Endothelial cell of umbilical vein (primary cell): Measurements from ENCODE around the gene CAV2. TPM values are rescaled to one million over a fixed set of nuclear protein-coding genes. Genes with fewer than 3 reads are reported as not detected.

Experiments
- Bru-seq: library from RNA; stranded (reverse); fragments of 400-500 nt; gene quantifications from one replicate; lab custom pipeline; 2021; lab: Mats Ljungman, UMichigan
- BruChase-seq, 2 experiments: library from RNA; stranded (reverse); fragments of 400-500 nt; gene quantifications; one replicate each; lab custom pipeline; 2021; lab: Mats Ljungman, UMichigan
- BruUV-seq: library from RNA; stranded (reverse); fragments of 400-500 nt; replicated peaks from 2 replicates; lab custom pipeline; 2021; lab: Mats Ljungman, UMichigan
- CTCF ChIA-PET: fragments of 300-600, 350-600 bp; sonication (Branson Sonifier 250); formaldehyde crosslinking; loops from one replicate; lab custom pipeline; 2021; ENCODE audit warnings: antibody characterized with exemption, inconsistent platforms; lab: Charles Lee
- POLR2A ChIA-PET: fragments of 300-600, 350-600 bp; sonication (Branson Sonifier 250); formaldehyde crosslinking; loops from one replicate; lab custom pipeline; 2021; ENCODE audit warnings: antibody characterized with exemption, inconsistent platforms; lab: Charles Lee
- DNase-seq: peaks from one replicate; pipeline ENCODE4 v3.0.0-alpha.2; 2011; ENCODE audit warnings: low read depth, low spot score
- FAIRE-seq: peaks from 2 replicates; lab custom pipeline; 2011; peaks lifted over from hg19 to GRCh38; lab: Jason Lieb, UNC
- H2AFZ ChIP-seq: 2 replicates; pipeline ENCODE4 v1.6.0; 2012; ENCODE audit warnings: low read depth, low read length, control low read depth, inconsistent platforms
- H3K27ac ChIP-seq: 2 replicates; pipeline ENCODE4 v1.5.1; 2011; ENCODE audit warnings: low read depth, mild to moderate bottlenecking, control low read depth, low read length, moderate library complexity; ENCODE audit not compliant: insufficient read depth
- H3K27me3 ChIP-seq, 2 experiments: 2 replicates each; pipeline versions ENCODE4 v1.6.0 to v1.6.1; 2011; ENCODE audit warnings: low read length in 2 of 2, mixed read lengths in 1 of 2; ENCODE audit not compliant: control insufficient read depth in 2 of 2, insufficient read depth in 2 of 2
- H3K36me3 ChIP-seq, 2 experiments: 2 replicates in 1 of 2; 3 replicates in 1 of 2; pipeline ENCODE4 v1.5.1; 2011; ENCODE audit warnings: low read length in 2 of 2, mild to moderate bottlenecking in 1 of 2, moderate library complexity in 1 of 2; ENCODE audit not compliant: control insufficient read depth in 2 of 2, insufficient read depth in 2 of 2; ENCODE audit errors: extremely low read depth in 1 of 2
- H3K4me1 ChIP-seq: 3 replicates; pipeline ENCODE4 v1.5.1; 2011; ENCODE audit warnings: mild to moderate bottlenecking, low read length; ENCODE audit not compliant: control insufficient read depth, insufficient read depth; ENCODE audit errors: extremely low read depth
- H3K4me2 ChIP-seq: 2 replicates; pipeline ENCODE4 v1.6.1; 2011; ENCODE audit warnings: low read length, control low read depth, mixed read lengths; ENCODE audit not compliant: insufficient read depth
- H3K4me3 ChIP-seq, 3 experiments: fragments of 200-600 bp in 1 of 3; sonication (generic), shearing (Covaris generic) in 1 of 3; replicated peaks in 1 of 3; 2 replicates each; pipeline ENCODE4 v1.5.1; 2011 to 2016; ENCODE audit warnings: control low read depth in 3 of 3, low read length in 3 of 3, mild to moderate bottlenecking in 2 of 3, inconsistent platforms in 1 of 3, low read depth in 1 of 3, moderate library complexity in 1 of 3; ENCODE audit not compliant: insufficient read depth in 1 of 3
- H3K79me2 ChIP-seq: 2 replicates; pipeline ENCODE4 v1.6.0; 2012; ENCODE audit warnings: low read length, inconsistent platforms; ENCODE audit not compliant: control insufficient read depth, insufficient read depth
- H3K9ac ChIP-seq: replicated peaks from 2 replicates; pipeline ENCODE3; 2011; ENCODE audit warnings: low read length, control low read depth; ENCODE audit not compliant: insufficient read depth; ENCODE audit errors: extremely low read depth
- H3K9me1 ChIP-seq: replicated peaks from 3 replicates; pipeline ENCODE4 v1.6.0; 2011; ENCODE audit warnings: mild to moderate bottlenecking, low read length; ENCODE audit not compliant: control insufficient read depth, insufficient read depth; ENCODE audit errors: extremely low read depth
- H3K9me3 ChIP-seq: replicated peaks from 2 replicates; pipeline ENCODE4 v1.5.1; 2012; ENCODE audit warnings: low read length, inconsistent platforms; ENCODE audit not compliant: control insufficient read depth, insufficient read depth
- H4K20me1 ChIP-seq: replicated peaks from 2 replicates; pipeline ENCODE3; 2011; ENCODE audit warnings: mild to moderate bottlenecking, low read length; ENCODE audit not compliant: control insufficient read depth, insufficient read depth; ENCODE audit errors: extremely low read depth
- CTCF ChIP-seq, 2 donors: IDR thresholded peaks; 1 replicate in 1 of 2; 2 replicates in 1 of 2; pipeline ENCODE4 v1.5.1; 2011; ENCODE audit warnings: low read length in 2 of 2, mild to moderate bottlenecking in 2 of 2, moderate library complexity in 2 of 2, control low read depth in 1 of 2, inconsistent platforms in 1 of 2, low read depth in 1 of 2; ENCODE audit not compliant: insufficient read depth in 1 of 2; ENCODE audit errors: extremely low read depth in 1 of 2
- EZH2 ChIP-seq: IDR thresholded peaks from 2 replicates; pipeline ENCODE4 v1.6.1; 2012; ENCODE audit warnings: borderline replicate concordance, low read depth, mild to moderate bottlenecking, moderate library complexity, low read length, inconsistent platforms; ENCODE audit not compliant: severe bottlenecking
- FOS ChIP-seq: IDR thresholded peaks from 2 replicates; pipeline ENCODE4 v1.6.1; 2011; ENCODE audit warnings: mild to moderate bottlenecking, low read length, moderate library complexity, borderline replicate concordance; ENCODE audit not compliant: insufficient read depth
- GATA2 ChIP-seq: IDR thresholded peaks from 2 replicates; pipeline ENCODE4 v1.7.0; 2011; ENCODE audit warnings: low read depth, mild to moderate bottlenecking, moderate library complexity, mixed read lengths, low read length; ENCODE audit not compliant: insufficient read length, insufficient read depth
- JUN ChIP-seq: IDR thresholded peaks from 2 replicates; pipeline ENCODE4 v1.6.1; 2011; ENCODE audit warnings: borderline replicate concordance, low read depth; ENCODE audit not compliant: insufficient read length, insufficient read depth
- MYC ChIP-seq: IDR thresholded peaks from one replicate; pipeline ENCODE4 v1.6.1; 2011; ENCODE audit warnings: mild to moderate bottlenecking, low read depth, low read length
- POLR2A ChIP-seq: IDR thresholded peaks from 2 replicates; pipeline ENCODE4 v1.6.1; 2012; ENCODE audit warnings: low read depth, mild to moderate bottlenecking, control low read depth, low read length
- POLR2AphosphoS5 ChIP-seq: IDR thresholded peaks from 2 replicates; pipeline ENCODE4 v1.6.1; 2012; ENCODE audit warnings: low read depth, mild to moderate bottlenecking, control low read depth, low read length, moderate library complexity; ENCODE audit not compliant: insufficient read depth
- dilution Hi-C: fragments of 300-500 bp; cut with MboI; formaldehyde crosslinking; loops from one replicate; pipeline ENCODE4 v1.15.0; 2019; ENCODE audit warnings: low sequenced_read_pairs; ENCODE audit not compliant: extremely low pct_ligation_motif_present
- intact Hi-C: fragments of 100-400 bp; cut with micrococcal nuclease; formaldehyde crosslinking; loops from one replicate; pipeline ENCODE4 v1.10.0; 2022
- long read RNA-seq: library from polyadenylated mRNA; stranded (forward); transcript quantifications from one replicate; pipeline ENCODE4 v2.0.0, GENCODE V29; 2021
- polyA minus RNA-seq, 3 experiments: library from RNA; depleted of rRNA, polyadenylated mRNA; stranded (reverse); fragments of >200 nt; gene quantifications; 1 replicate in 1 of 3; 2 replicates in 2 of 3; pipeline ENCODE4 v1.2.3, GENCODE V29; 2011
- polyA plus RNA-seq, 4 experiments: library from polyadenylated mRNA; depleted of rRNA in 3 of 4; stranded (reverse) in 3 of 4; unstranded in 1 of 4; fragments of >200 nt; gene quantifications; 2 replicates each; pipeline versions ENCODE4 v1.2.1 to v1.2.3, GENCODE V29; 2011 to 2012; ENCODE audit warnings: missing spikeins in 1 of 4
- total RNA-seq: library from RNA; stranded (reverse); gene quantifications from 2 replicates; pipeline ENCODE4 v1.2.3, GENCODE V29; 2021

The CAV2 gene
- total RNA-seq (146 and 179 TPM in 2 replicates), polyA plus RNA-seq (258 and 327 TPM in 2 replicates), polyA minus RNA-seq (465 and 480 TPM in 2 replicates), Bru-seq, nascent RNA (percentile 98 among the genes with signal in this experiment), BruChase-seq, experiment 1, labeled RNA remaining after a 6-hour chase (percentile 99 among the genes with signal in this experiment), BruChase-seq, experiment 2, labeled RNA remaining after a 2-hour chase (percentile 98 among the genes with signal in this experiment)
- polyA plus RNA-seq (2011; cell fraction: cytosol; rRNA removed): 240 and 252 TPM in 2 replicates
- polyA plus RNA-seq (2011; cell fraction: nucleus; rRNA removed): 107 and 121 TPM in 2 replicates
- 88.3 and 144 TPM in 2 replicates for polyA plus RNA-seq (2012)
- polyA minus RNA-seq (2011; cell fraction: cytosol; rRNA and poly(A)+ RNA removed): 10.4 TPM
- 104 and 114 TPM in 2 replicates for polyA minus RNA-seq (2011; cell fraction: nucleus; rRNA and poly(A)+ RNA removed)
- long read RNA-seq, transcript CAV2-201 (3 exons, 3,301 nt): major isoform, 620 of 700 reads
- long read RNA-seq, transcript CAV2-202 (2 exons, 776 nt): minor isoform, 19 of 700 reads
- long read RNA-seq, transcript CAV2-214 (2 exons, 787 nt): minor isoform, 28 of 700 reads
- long read RNA-seq, partial matches to known transcripts: 17 of 700 reads
- long read RNA-seq, other reads (novel, unspliced or antisense): 12 of 700 reads

DNA sequence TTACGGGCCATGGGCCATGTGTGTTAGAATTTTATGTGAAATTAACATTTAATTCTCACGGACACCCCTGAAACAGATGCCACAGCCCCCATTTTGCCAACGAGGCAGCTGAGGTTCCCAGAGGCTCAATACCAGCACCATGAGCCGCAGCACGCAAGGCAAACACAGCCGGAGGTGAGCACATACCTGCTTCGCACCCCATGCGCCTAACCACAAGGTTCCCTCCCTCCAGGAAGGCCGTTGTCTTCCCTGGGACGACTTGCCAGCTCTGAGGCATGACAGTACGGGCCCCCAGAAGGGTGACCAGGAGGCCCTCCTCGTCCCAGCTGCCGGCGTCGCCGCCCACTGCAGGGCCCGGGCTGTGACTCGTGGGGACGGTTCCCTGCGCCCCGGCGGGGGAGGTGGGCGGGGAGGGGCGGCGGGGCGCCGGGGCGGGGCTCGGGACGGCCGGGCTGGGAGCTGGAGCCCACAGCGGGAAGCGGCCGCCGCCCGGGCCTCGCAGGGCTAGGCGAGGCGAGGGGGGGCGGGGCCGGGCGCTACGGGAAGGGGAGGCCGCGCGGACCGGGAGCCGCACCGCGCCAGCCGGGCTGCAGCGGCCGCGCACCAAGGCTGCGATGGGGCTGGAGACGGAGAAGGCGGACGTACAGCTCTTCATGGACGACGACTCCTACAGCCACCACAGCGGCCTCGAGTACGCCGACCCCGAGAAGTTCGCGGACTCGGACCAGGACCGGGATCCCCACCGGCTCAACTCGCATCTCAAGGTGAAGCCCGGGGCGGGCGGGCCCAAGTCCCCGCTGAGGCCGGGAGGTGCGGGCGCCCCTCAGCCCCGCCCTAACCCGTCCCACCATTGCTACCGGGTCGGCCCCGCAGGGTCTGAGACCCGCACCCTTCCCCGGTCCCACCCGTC, at the start of gene CAV2:
CAV2 (plus strand) TSS at position 571 of the 910 bp plus-strand sequence; CDS start at position 615, 44 bp downstream.
- peaks cover 42% of the 10 kb centered on the region for H3K79me2 ChIP-seq
- H4K20me1 ChIP-seq: no peaks in the 10 kb centered on the region
- TF ChIP-seq CTCF (IDR thresholded peaks at IDR 0.05; ENCODE audit: extremely low read depth in 1 of 2, insufficient read depth in 1 of 2, low read depth in 1 of 2, low read length in 2 of 2) (no peak), JUN (no peak), FOS (no peak), POLR2AphosphoS5 (peak; percentile 41), GATA2 (no peak), POLR2A (peak; percentile 76), EZH2 (no peak), MYC (no peak)
- H3K4me2 ChIP-seq: peak within 1 kb of the TSS; percentile 95
- dilution Hi-C loops: loop anchor here (25.0 kb wide), 2 partner anchors 162 to 237 kb away; no protein-coding TSS in a partner anchor
- peaks cover 31% of the 10 kb centered on the region for H3K4me1 ChIP-seq
- H3K9me1 ChIP-seq: no peaks in the 10 kb centered on the region
- no peaks in the 10 kb centered on the region for H3K27me3 ChIP-seq
- no peaks in the 10 kb centered on the region for H3K36me3 ChIP-seq
- POLR2A ChIA-PET: interaction anchor here (0.6 to 0.8 kb wide), 2 partner anchors 23 to 64 kb away, joined by 3 read pairs; no protein-coding TSS in a partner anchor
- BruUV-seq: no TSS peak
- H3K9me3 ChIP-seq: no peaks in the 10 kb centered on the region
- peak; percentile 70 for FAIRE-seq
- H2AFZ ChIP-seq: peak within 1 kb of the TSS; percentile 52
- peak; percentile 63 for DNase-seq
- intact Hi-C loops: loop anchor here (1.0 to 5.0 kb wide), 4 partner anchors 37 to 241 kb away; no protein-coding TSS in a partner anchor
- H3K9ac ChIP-seq: peak within 1 kb of the TSS; percentile 91
- H3K4me3 ChIP-seq: peak within 1 kb of the TSS; percentile 59 to 86 (median 82)
- CTCF ChIA-PET: interaction anchor here (0.6 to 2.0 kb wide), 11 partner anchors 20 to 145 kb away, joined by 3 to 14 read pairs (median 3); partner anchors contain the start of gene CAV1
- H3K27ac ChIP-seq: peak within 1 kb of the TSS; percentile 83
